Testis (tissue), 2 donors: Measurements from ENCODE around the gene FOXA2.
"Not testable (repeated sequence)": the region's sequence is repeated elsewhere in the genome, so short reads cannot be mapped to it uniquely, and the experiment has no call there.

Experiments
- CTCF ChIP-seq, 3 experiments: fragments of 450-650 bp in 2 of 3; fragments of 200-600 bp in 1 of 3; sonication (generic) in 1 of 3; IDR thresholded peaks; one replicate each; pipeline ENCODE4 v1.5.1; 2016 to 2019; ENCODE audit warnings: antibody characterized with exemption in 3 of 3, mild to moderate bottlenecking in 2 of 3, moderate library complexity in 1 of 3
- POLR2A ChIP-seq: fragments of 450-650 bp; IDR thresholded peaks from one replicate; pipeline ENCODE4 v1.6.1; 2017; ENCODE audit warnings: antibody characterized with exemption, mild to moderate bottlenecking, moderate library complexity

GRCh38 chr20:22550514-22550913 is 33.9 kb downstream of the FOXA2 start:
- not testable (repeated sequence) for TF ChIP-seq CTCF (IDR thresholded peaks at IDR 0.05); POLR2A
